GM23338 (cell line): ENCODE measurements around the gene TNS1. TPM values are rescaled to one million over a fixed set of nuclear protein-coding genes. Genes with fewer than 3 reads are reported as not detected.

Experiments
- ATAC-seq: fragments of 200-7000 bp; cut with Tn5 transposase; 3 replicates; pipeline ENCODE4 v1.9.1; 2020
- DNase-seq: peaks from one replicate; pipeline ENCODE4 v3.0.0-alpha.2; 2015; ENCODE audit warnings: low spot score
- H2AFZ ChIP-seq: fragments of 200-600 bp; sonication (generic); 2 replicates; pipeline ENCODE4 v1.8.0; 2016; ENCODE audit warnings: antibody characterized with exemption, mild to moderate bottlenecking, moderate library complexity
- H3F3A ChIP-seq: fragments of 200-600 bp; sonication (generic); replicated peaks from 2 replicates; pipeline ENCODE4 v1.8.0; 2017; ENCODE audit warnings: antibody characterized with exemption, mixed run types, low read depth
- H3K27ac ChIP-seq: fragments of 200-600 bp; sonication (generic); 2 replicates; pipeline ENCODE4 v1.6.1; 2016; ENCODE audit warnings: low read depth
- H3K27me3 ChIP-seq: fragments of 200-600 bp; sonication (generic); 2 replicates; pipeline ENCODE4 v1.8.0; 2016; ENCODE audit warnings: mild to moderate bottlenecking, mixed run types, moderate library complexity; ENCODE audit not compliant: insufficient read depth
- H3K36me3 ChIP-seq: fragments of 200-600 bp; sonication (generic); 2 replicates; pipeline ENCODE4 v1.8.0; 2016; ENCODE audit warnings: mild to moderate bottlenecking; ENCODE audit not compliant: insufficient read depth
- H3K4me1 ChIP-seq: fragments of 200-600 bp; sonication (generic); 2 replicates; pipeline ENCODE4 v1.8.0; 2016; ENCODE audit warnings: mild to moderate bottlenecking, moderate library complexity; ENCODE audit not compliant: insufficient read depth
- H3K4me2 ChIP-seq: fragments of 200-600 bp; sonication (generic); 2 replicates; pipeline ENCODE4 v1.7.1; 2017; ENCODE audit warnings: mixed run types
- H3K4me3 ChIP-seq: fragments of 200-600 bp; sonication (generic); 2 replicates; pipeline ENCODE4 v1.6.1; 2016; ENCODE audit warnings: mixed run types
- H3K79me2 ChIP-seq: fragments of 200-600 bp; sonication (generic); replicated peaks from 2 replicates; pipeline ENCODE4 v1.8.0; 2017; ENCODE audit warnings: mild to moderate bottlenecking; ENCODE audit not compliant: insufficient read depth
- H3K9me2 ChIP-seq: fragments of 200-600 bp; sonication (generic); 2 replicates; pipeline ENCODE4 v1.8.0; 2017; ENCODE audit not compliant: insufficient read depth
- H4K20me1 ChIP-seq: fragments of 200-600 bp; sonication (generic); replicated peaks from 2 replicates; pipeline ENCODE4 v1.8.0; 2017; ENCODE audit warnings: mild to moderate bottlenecking; ENCODE audit not compliant: insufficient read depth
- H3K27ac Mint-ChIP-seq: 2 replicates; pipeline ENCODE4 v1.8.0; 2020; ENCODE audit warnings: inconsistent platforms, mild to moderate bottlenecking, moderate library complexity, mixed read lengths
- H3K27me3 Mint-ChIP-seq: 3 replicates; pipeline ENCODE4 v1.8.0; 2022; ENCODE audit warnings: low read depth, mild to moderate bottlenecking, moderate library complexity, mixed read lengths, inconsistent platforms; ENCODE audit not compliant: insufficient read depth, poor library complexity
- H3K36me3 Mint-ChIP-seq: 3 replicates; pipeline ENCODE4 v1.8.0; 2021; ENCODE audit warnings: low read depth, mild to moderate bottlenecking, inconsistent platforms, moderate library complexity, mixed read lengths
- H3K4me1 Mint-ChIP-seq: 3 replicates; pipeline ENCODE4 v1.8.0; 2020; ENCODE audit warnings: mild to moderate bottlenecking, inconsistent platforms, mixed read lengths
- H3K4me3 Mint-ChIP-seq: 3 replicates; pipeline ENCODE4 v1.8.0; 2021; ENCODE audit warnings: moderate library complexity, mild to moderate bottlenecking, inconsistent platforms, mixed read lengths
- H3K9me3 Mint-ChIP-seq: 3 replicates; pipeline ENCODE4 v1.8.0; 2020; ENCODE audit warnings: moderate library complexity, mild to moderate bottlenecking, inconsistent platforms, mixed read lengths
- CREB1 ChIP-seq: fragments of 250-450 bp; sonication (Bioruptor Pico); IDR thresholded peaks from 2 replicates; pipeline ENCODE4 v1.5.0; 2020; ENCODE audit warnings: low read depth, mild to moderate bottlenecking, moderate library complexity
- CTCF ChIP-seq, 2 experiments: fragments of 200-600 bp in 1 of 2; sonication (generic) in 1 of 2; conservative IDR thresholded peaks; 2 replicates each; pipeline versions ENCODE4 v1.5.1 to v1.6.1; 2016 to 2017; ENCODE audit warnings: antibody characterized with exemption in 2 of 2, low read depth in 2 of 2, mild to moderate bottlenecking in 2 of 2, moderate library complexity in 1 of 2
- ETS1 ChIP-seq: IDR thresholded peaks from 2 replicates; pipeline ENCODE4 v1.6.1; 2016; ENCODE audit warnings: antibody characterized with exemption
- EZH2 ChIP-seq: fragments of 200-600 bp; sonication (generic); IDR thresholded peaks from one replicate; pipeline ENCODE4 v1.8.0; 2017; ENCODE audit warnings: antibody characterized with exemption, mild to moderate bottlenecking, low read depth; ENCODE audit not compliant: unreplicated experiment
- EZH2phosphoT487 ChIP-seq: fragments of 200-600 bp; sonication (generic); IDR thresholded peaks from one replicate; pipeline ENCODE4 v1.8.1; 2018; ENCODE audit warnings: antibody characterized with exemption; ENCODE audit not compliant: unreplicated experiment
- POLR2AphosphoS5 ChIP-seq: IDR thresholded peaks from 2 replicates; pipeline ENCODE4 v1.6.1; 2016; ENCODE audit warnings: antibody characterized with exemption, low read depth
- REST ChIP-seq: IDR thresholded peaks from one replicate; pipeline ENCODE4 v1.6.1; 2018; ENCODE audit warnings: antibody characterized with exemption; ENCODE audit not compliant: unreplicated experiment
- STAT1 ChIP-seq: IDR thresholded peaks from one replicate; pipeline ENCODE4 v1.6.1; 2016; ENCODE audit warnings: antibody characterized with exemption; ENCODE audit not compliant: unreplicated experiment
- ZNF331 ChIP-seq: fragments of 250-450 bp; sonication (Bioruptor Pico); IDR thresholded peaks from 2 replicates; pipeline ENCODE4 v1.5.0; 2020; ENCODE audit warnings: low read depth, mild to moderate bottlenecking, moderate library complexity
- ZNF462 ChIP-seq: fragments of 250-450 bp; sonication (Bioruptor Pico); IDR thresholded peaks from 2 replicates; pipeline ENCODE4 v1.5.0; 2020; ENCODE audit warnings: mild to moderate bottlenecking, moderate library complexity
- polyA plus RNA-seq: library from polyadenylated mRNA; unstranded; fragments of >200 nt; fragmentation: Nextera tagmentation; extraction: Ambion mirVana; gene quantifications from 2 replicates; pipeline ENCODE4 v1.2.1, GENCODE V29; 2016
- total RNA-seq: library from RNA; depleted of rRNA; stranded (reverse); fragments of >200 nt; shearing (Covaris generic); gene quantifications from 2 replicates; pipeline ENCODE4 v1.2.3, GENCODE V29; 2014

TNS1 gene
- total and polyA plus RNA-seq, 2 experiments from 2014 or later: 2.0 to 7.4 TPM

GRCh38 chr2:217983276-217984233 lies 19.2 kb downstream of the TNS1 start (continued):
- TF ChIP-seq REST (no peak), EZH2phosphoT487 (no peak), EZH2 (no peak), STAT1 (no peak), ETS1 (no peak), CTCF (conservative IDR thresholded peaks at IDR 0.05; ENCODE audit: low read depth in 2 of 2) (no peak)

GRCh38 chr2:217981971-217982370 lies 20.8 kb downstream of the TNS1 start:
- Histone ChIP-seq H3K27me3 (peaks cover 19% of the 10 kb centered on the region), H3K4me2 (no peak overlapping the region), H3K4me3 (no peak overlapping the region), H4K20me1 (no peaks in the 10 kb centered on the region; the same call in none of the 2 replicates), H3K79me2 (no peaks in the 10 kb centered on the region), H3K9me2 (no peaks in the 10 kb centered on the region), H2AFZ (no peak overlapping the region), H3K36me3 (no peaks in the 10 kb centered on the region), H3K4me1 (peaks cover 15% of the 10 kb centered on the region), H3F3A (no peaks in the 10 kb centered on the region), H3K27ac (no peak overlapping the region)
- ATAC-seq (no peak), DNase-seq (no peak)
- peaks cover 15% of the 10 kb centered on the region; the same call in 2 of the 3 replicates for H3K4me1 Mint-ChIP-seq
- peaks cover 9% of the 10 kb centered on the region for H3K27me3 Mint-ChIP-seq
- peaks cover 2% of the 10 kb centered on the region; the same call in 1 of the 3 replicates for H3K9me3 Mint-ChIP-seq
- H3K27ac Mint-ChIP-seq: no peak overlapping the region
- peaks cover 5% of the 10 kb centered on the region; the same call in 2 of the 3 replicates for H3K36me3 Mint-ChIP-seq
- H3K4me3 Mint-ChIP-seq: no peak overlapping the region
- TF ChIP-seq EZH2phosphoT487: no peak
- TF ChIP-seq CREB1: no peak
- no peak for TF ChIP-seq ZNF331 (CRISPR knock-in tag)
- TF ChIP-seq ZNF462: no peak
- TF ChIP-seq POLR2AphosphoS5: no peak
- no peak for TF ChIP-seq EZH2
- no peak for TF ChIP-seq STAT1
